Activated naive CD4-positive, alpha-beta T cell treated with Interleukin-2 at 50 U/mL for 16 hours (primary cell): ENCODE data around the gene ASAP2.

Experiments used
- DNase-seq: peaks from one replicate; pipeline ENCODE4 v3.0.0-alpha.2; 2020

ASAP2 gene

DNA sequence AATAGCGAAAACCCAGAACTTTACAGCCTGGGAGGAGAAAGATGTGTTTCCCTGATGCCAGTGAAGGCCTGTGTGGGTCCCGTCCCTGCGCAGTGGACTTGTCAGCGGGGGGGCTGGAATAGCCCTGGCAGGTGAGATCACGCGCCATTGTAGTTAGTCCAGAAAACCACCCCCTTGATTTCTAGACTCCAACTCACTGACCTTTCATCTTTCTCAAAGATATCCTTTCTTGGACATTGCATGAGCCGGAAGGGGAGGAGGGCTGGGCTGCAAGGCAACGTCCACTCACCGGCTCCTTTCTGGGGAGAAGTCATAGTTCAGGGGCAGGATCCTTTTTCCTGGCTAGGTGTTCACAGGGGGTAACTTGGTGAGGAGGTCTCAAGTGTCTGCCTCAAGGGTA lies 22.3 kb upstream of the ASAP2 start:
- no peak for DNase-seq

DNA sequence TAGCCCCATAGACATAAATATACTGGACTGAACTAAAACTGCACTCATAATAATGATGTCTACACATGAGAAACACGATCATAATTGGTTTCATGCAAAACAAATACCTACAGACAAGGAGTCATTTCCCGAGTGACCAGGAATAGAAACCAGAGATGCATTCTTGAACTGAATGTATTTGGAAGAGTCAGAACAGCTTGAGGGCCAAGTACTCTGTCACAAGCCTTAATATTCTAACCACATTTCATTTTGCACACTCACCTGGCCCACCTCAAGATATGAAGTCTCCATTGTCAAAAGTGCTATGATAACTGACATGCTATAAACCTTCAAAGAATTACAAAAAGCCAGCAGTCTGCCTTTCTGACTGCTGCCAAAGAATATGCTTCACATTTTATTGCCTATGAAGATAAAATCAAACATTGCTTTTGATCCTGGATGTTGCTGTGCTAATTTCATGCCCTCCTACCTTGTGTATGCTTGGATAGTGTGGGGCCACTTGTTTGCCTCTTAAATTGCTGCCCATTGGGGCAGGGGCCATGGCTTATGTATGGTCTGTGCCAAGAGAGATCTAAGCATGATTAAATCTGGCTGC lies 18.9 kb upstream of the ASAP2 start:
- DNase-seq = no peak

DNA sequence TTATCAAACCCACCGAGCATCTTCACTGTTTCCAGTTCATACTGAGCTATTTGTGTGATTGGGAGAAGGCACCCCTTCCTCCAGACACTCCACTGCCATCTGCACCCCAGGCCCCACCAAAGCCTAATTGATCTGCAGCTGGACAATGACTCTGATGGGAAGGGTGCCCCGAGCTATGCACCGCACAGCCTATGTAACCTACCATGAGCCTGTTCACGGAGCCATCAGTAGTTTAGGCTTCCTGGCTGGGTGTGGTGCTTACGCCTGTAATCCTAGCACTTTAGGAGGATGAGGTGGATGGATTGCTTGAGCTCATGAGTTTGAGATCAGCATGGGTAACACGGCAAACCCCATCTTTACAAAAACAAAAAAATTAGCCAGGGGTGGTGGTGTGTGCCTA lies 17.8 kb upstream of the ASAP2 start:
- DNase-seq = no peak

DNA sequence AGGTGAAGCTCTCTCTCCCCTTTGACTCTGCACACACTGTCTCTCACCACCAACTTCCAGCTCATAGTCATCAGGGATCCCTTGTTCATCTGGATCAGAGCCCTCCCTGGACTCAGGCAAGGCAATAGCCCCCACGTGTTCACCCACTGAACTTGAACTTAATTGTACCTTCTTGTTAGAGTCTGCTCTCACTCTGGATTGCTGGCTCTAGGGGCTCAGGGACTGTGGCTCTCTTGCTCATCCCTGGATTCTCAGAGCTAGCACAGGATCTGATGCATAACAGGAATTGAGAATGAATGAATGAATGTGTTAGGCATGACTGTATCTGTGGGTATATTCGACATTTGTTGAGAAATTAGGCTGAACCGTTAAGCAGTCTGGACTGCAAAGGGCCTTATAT lies 16.7 kb upstream of the ASAP2 start:
- no peak for DNase-seq

DNA sequence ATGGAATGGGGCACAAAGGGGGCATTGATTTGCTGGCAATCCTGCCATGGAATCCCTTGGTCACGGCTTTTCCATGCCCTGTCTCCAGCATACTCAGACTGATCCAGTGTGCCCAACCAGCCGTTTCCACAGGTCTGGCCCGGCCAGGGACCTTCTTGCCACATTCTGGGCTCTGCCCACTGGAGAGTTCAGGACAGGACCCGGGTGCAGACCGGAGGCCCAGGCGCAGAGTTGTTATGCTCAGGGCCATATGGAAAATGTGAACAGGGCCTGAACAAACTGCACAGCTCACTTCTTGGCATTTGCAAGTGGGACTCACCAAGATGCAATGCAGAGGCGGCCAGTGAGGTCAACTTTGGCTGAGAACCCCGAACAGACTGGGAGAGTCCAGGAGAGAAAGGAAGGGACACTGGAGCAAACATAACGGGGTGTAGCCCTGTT lies 15.6 kb upstream of the ASAP2 start:
- DNase-seq = no peak

DNA sequence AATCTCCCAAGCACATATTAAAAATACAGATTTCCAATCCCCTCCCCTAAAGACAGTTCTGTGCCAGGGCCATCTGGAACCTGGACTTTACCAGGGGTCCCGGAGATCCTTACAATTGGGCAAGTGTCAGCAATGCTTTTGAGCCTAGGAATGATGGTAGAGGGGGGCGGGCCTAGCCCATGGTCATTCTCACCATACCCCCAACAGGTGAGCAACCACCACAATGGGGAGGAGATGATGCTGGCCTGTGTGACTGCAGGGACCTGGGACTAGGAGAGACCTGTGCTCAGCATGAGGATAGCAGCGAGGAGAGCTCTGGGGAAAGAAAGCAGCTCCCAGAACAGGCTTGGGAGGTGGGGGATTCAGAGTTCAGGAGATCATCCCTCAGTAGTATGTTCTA lies 13.9 kb upstream of the ASAP2 start:
- DNase-seq = no peak

DNA sequence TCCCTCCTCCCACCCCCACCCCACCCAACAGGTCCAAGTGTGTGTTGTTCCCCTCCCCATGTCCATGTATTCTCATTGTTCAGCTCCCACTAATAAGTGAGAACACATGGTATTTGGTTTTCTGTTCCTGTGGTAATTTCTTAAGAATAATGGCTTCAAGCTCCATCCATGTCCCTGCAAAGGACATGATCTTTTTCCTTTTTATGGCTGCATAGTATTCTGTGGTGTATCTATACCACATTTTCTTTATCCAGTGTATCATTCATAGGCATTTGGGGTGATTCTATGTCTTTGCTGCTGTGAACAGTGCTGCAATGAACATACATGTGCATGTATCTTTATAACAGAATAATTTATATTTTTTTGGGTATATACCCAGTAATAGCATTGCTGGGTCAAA lies 12.3 kb upstream of the ASAP2 start:
- DNase-seq = no peak

DNA sequence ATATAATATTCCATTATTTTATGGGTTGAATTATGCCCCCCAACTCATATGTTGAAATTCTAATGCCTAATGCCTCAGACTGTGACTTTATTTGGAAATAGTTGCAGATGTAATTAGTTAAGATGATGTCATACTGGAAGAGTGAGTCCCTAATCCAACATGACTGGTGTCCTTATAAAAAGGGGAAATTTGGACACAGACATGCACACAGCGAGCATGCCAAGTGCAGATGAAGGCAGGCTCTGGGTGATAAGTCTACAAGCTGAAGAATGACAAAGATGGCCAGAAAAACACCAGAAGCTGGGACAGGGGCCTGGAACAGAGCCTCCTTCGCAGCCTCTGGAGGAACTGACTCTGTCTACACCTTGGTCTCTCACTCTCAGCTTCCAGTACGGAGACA lies 10.0 kb upstream of the ASAP2 start:
- DNase-seq = no peak

DNA sequence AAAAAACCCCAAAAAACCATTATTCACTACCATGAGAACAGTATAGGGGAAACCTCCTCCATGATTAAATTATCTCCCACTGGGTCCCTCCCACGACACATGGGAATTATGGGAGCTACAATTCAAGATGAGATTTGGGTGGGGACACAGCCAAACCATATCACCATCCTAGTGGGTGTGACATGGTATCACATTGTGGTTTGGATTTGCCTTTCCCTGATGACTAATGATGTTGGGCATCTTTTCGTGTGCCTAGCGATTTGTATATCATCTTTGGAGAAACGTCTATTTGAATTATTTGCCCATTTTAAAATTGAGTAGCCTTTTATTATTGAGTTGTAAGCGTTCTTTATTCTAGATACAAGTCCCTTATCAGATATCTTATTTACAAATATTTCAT lies 8.7 kb upstream of the ASAP2 start:
- DNase-seq = no peak

DNA sequence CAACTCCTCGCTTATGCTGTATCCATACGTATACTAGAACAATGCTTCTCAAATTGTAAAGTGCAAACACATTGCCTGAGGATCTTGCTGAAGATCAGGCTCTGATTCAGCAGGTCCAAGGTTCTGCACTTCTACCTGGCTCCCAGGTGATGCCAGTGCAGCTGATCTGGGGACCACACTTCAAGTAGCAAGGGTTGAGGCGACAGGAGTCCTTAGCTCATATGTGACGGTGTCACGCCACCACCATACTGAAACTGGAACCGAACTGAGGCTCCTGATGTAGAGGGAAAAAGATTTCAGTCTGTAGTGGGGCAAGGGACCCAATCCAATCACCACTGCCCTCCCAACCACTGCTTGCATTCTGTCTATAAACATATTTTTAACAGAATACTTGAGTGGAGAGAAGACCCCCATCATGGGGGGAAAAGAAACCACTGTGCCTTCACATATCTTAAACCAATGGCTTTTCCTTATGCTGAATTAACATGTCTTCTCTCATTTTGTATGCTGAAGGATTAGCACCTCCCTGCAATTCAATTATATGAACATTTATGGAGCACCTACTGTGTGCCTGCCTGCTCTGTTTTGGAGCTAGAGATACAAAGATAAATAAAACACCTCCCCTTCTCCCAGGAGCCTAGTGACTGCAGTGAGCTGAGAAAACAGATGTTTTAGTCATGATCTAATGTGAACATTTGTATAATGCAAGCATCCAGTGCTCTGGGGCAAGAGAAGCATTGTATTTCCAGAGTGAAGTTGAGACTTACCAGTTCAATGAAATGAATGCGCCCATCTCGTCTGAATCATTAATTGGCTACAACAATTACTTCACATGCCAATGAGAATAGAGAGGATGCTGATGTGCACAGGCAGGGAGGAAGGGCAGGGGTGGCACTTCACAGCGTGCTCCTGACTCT lies 6.6 kb upstream of the ASAP2 start:
- no peak for DNase-seq

DNA sequence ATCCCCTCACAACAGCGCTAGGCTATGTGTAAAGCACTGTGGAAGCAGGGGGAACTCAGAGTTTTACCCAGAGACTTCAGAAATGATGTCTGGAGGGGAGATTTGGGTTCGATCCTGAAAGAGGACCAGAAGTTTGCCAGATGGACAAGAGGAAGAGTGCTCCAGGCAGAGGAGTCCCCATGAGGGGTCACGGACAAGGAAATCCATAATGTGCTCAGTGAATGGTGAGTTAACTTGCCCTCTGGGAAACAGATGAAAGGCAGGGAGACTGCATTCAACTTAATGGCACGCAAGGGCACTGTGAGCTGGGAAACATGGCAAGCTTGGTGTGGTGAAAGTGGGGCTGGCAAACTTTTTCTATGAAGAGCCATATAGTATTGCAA lies 6.0 kb upstream of the ASAP2 start:
- no peak for DNase-seq

DNA sequence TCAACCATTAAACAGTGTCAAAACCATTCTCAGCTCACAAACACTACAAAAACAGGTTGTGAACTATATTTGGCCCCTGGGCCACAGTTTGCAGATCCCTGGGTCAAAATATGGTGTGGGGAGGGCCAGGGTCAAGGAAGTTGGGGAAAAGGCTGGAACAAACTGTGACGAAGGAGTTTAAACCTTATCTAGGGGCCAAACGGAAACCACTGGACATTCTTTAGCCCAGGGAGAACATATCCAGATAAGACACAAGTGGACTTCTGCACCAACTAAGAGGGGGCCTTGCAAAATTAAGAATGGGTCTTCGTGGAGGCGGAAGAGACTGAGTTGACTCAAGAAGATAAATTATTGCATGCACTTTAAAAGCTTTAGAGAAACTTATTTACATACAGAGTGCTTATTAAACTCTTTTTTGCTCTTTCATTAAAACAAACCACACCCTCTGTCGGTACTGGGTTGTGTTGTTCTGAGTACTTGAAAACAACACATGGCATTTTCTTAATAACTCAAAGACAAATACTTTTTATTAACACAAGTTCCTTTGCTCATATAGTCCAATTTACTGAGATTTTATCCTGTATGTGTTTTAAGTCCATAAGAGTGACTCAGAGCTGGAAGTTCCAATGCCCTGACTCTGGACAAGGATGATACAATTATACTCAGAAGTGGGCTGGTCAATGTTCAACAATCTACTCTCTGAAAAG lies 5.3 kb upstream of the ASAP2 start:
- DNase-seq = no peak

DNA sequence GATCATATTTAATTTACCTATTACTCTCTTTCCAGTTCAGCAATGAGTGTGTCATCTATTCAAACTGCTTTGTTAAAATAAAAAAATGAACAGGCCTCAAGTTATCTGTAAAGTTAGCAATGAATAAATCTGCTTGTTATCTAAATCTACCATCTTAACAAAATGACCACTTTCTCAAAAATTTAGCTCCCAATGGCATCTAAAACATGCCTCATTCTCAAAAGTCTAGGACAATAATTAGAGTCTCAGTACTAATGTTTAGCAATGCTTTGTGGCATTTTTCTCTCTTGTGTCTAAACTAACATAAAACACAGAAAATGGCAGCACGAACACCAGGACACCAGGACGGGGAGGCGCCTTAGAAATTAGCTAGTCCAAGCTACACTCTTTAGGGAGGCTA lies 3.6 kb upstream of the ASAP2 start:
- DNase-seq = no peak

DNA sequence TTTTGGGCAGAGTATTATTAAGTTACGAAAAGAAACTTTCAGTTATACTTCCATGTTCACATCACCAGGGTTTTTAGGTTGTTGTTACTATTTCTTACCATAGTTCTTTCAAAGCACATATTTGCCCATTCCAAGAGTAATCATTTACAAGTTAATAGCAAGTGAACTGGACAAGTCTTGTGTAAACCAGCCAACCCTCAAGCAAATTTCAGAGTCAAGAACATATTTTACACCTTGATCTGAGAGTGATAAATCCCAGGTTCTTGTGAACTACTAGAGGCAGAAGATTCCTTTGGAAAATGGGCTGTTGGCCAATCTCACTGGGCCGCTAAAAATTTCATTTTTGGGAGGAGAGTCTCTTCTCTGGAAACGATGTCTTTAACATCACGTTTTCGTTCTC lies 2.7 kb upstream of the ASAP2 start:
- DNase-seq = no peak

DNA sequence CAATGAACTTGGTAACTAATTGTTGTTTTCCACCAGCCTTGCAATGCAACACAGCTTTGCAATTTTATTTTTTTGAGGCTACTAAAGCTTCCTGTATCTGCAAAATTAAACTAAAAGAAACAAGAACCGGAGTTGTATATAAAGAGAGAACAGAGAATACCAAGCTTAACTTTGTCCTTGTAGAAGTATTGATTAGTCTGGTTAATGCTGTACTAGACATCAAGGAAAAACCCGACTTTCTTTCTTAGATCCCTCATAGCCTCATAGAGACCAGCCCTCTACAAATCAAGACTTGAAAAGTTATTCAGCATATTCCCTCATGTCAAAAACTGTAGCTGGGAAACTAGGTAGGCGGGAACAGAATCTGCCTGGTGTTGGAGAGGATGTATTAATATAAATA lies 1.7 kb upstream of the ASAP2 start:
- DNase-seq = no peak

DNA sequence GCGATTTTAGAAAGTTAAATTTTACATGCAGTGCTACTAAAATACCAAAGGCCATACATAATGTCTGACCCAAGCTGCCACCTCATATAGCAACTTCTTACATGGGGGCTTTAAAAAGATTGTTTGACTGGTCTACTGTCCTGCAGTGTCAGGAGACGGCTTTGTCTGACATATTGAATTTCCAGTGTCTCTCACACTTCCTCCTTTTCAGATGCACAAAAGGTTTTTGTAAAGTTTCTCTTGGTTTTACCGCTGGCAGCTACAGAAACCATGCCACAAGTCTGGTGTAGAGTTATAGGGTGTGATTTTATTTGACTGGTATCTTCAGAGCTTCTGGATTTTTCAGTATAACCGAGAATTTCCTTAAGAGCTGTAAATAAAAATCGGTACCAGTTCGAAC lies 1.1 kb upstream of the ASAP2 start:
- no peak for DNase-seq

DNA sequence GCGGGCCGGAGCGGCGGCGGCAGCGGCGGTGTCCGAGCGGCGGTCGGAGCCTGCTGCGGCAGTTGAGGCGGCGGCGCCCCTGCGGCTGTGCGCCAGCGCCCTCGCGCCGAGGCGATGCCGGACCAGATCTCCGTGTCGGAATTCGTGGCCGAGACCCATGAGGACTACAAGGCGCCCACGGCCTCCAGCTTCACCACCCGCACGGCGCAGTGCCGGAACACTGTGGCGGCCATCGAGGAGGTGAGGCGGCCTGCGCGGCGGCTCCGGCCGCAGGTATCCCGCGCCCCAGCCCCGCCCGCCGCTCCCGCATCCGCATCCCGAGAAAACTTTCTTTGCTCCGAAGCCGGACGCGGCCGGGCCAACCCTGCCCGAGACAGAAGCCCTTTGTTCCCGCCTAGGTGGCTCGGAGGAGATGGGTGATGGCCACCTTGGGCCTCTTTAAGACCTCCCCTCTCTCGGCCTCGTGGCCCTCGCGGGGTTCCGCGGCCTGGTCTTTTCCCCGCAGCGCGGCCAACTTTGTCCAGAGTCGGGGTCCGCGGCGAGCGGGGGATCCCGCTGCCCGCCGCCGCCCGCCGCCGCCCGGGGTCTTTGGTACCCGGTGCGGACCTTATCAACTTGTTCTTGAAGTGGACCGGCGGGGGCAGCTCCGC lies 504 bp downstream of the ASAP2 start:
- DNase-seq = peak; percentile 5

DNA sequence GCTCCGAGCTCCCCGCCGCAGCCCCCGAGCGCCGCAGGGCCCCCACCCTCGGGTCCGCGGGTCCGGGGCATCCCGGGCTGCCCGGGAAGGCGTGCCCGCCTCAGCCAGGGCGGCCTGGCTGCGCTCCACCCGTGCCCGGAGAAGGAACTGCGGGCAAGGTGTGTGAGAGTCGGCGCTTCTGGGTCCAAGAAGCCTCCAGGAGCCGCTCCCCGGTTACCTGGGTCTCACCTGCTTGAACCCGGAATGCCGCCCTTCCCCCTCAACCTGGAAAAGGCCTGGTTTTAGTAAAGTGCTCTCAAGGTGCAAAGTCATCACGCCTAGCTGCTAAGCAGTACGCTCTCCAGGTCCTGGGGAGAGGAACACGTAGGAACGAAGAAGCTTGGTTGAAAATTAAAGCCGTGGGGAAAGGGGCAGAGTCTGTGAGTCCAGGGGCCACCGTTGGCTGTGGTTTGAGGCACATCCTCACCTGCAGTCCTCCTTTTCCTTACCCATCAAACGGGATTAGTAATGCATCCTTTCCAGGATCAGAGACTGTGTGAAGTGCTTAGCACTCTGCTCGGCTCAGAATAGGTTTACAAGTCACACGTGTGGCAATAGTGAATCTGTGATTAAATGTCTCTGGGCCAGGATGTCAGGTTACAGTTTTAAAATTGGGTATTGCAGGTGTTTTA lies 1.2 kb downstream of the ASAP2 start:
- no peak for DNase-seq

DNA sequence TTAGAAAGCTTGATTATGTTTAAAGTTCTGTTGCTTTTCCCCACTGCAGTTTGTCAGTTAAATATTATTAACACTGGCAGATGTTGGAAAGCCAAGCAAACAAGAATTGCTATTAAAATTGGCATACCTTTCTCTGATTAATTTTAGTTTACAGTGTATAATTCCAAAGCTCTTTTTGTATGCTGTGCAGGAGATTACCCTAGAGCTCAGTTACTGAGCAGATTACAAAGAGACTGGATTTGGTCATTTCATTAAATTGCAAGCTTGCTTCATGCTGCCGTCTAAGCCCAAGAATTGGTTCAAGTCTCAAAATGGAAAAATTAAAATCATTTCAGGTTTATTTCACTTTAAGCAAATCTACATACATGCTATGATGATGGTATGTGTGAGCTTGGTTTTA lies 2.3 kb downstream of the ASAP2 start:
- no peak for DNase-seq

DNA sequence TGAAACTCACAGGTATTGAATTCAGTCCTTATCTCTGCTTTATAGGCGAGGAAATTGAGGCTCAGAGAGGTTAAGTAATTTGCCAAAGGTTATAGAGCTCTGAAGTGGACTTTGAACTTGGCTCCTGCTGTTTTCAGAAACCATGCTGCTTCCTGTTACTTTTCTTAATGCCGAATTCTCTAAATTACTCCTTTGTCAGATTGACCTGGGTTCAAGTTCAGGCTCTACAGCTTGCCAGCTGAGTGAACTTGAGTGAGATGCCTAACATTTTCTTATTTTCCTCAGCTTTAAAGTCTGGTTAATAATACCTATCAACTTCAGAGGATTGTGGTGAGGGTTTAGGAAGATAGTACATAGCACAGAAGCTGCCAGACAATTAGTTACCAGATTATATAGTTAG lies 3.4 kb downstream of the ASAP2 start:
- no peak for DNase-seq

DNA sequence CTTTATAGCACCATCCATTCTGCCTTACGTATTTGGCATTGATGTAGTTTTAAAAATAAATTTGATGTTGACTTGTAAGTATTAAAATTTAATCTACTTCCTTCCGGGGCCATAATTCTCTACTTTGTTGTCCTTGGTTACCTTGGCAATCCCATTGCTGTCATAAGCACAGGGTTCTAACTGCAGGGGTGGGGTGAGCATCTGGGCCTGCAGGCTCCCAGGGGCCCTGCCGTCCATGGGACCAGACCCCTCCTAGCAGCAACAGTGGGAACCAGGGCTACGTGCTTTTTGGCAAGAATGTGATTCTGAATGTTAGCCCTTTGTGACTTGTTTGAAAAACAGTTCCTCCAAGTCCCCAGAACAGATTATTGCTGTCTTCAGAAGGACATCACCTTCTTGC lies 4.9 kb downstream of the ASAP2 start:
- DNase-seq = no peak

DNA sequence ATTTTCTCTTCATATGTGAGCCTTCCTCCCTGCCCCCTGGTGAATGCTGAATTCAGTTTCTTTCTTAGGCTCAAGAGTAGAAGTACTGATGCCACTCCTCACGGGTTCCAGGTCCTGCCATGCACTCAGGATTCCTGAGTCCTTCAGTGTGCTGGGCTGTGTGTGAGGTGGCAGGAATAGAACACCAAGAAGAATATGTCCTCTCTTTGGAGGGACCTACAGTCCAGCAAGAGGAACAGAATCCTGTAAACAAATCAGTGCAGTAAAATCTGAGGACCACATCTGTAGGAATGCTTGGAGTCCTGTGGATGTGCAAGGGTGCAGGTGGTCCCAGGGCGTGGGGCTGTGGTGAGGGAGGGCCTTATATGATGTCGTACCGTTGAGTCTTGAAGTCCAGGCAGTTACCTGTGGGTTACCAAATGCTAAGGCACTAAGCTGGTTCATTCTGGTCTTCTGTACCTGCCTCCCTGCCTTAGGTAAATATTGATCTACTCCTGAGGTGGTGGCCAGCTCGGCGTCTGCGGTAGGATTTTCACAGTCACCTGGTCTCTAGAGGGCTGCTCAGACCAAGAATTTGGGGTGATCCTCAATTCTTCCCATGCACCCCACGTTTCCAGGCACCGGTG lies 5.5 kb downstream of the ASAP2 start:
- DNase-seq = no peak
